Measurements from ENCODE around the gene ADGRV1.

The ADGRV1 gene

DNA sequence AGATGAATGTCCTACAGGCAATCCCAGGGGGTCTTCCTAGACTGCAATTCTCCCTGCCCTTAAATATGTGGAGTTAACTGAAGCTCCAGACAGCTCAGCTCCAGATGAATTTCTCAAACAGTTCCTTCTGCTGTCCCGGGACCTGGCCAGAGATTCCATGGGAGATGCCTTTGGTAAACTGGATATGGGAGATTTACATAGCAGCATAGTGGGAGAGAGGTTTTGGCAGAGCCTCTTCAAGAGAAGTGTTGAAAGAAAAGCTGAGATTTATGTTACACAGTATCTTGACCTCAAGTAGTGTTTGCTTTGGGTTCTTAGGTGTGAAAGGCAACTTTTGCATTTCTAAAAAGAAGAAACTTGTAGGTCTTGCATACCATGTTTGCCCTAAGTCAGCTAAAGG is 459.6 kb downstream of the ADGRV1 start:
- Histone ChIP-seq H3K36me3 (ENCODE audit: insufficient read depth, low read length) (no peaks in the 10 kb centered on the region), H3K27me3 (ENCODE audit: control insufficient read depth in 1 of 2, insufficient read depth in 2 of 2, low read length in 2 of 2) (no peaks in the 10 kb centered on the region), H3K4me3 (ENCODE audit: low read depth in 1 of 2, low read length in 2 of 2) (no peak overlapping the region), H3K9me3 (ENCODE audit: low read length) (no peaks in the 10 kb centered on the region), H3K9ac (ENCODE audit: low read length) (no peak overlapping the region), H3K4me1 (ENCODE audit: insufficient read depth, low read length) (peaks cover 36% of the 10 kb centered on the region), H3K27ac (ENCODE audit: low read depth, low read length) (no peak overlapping the region)

GRCh38 chr5:91018712-91019371 is 460.2 kb downstream of the ADGRV1 start:
- Histone ChIP-seq H3K4me3 (ENCODE audit: low read depth in 1 of 2, low read length in 2 of 2) (no peak overlapping the region), H3K27me3 (ENCODE audit: control insufficient read depth in 1 of 2, insufficient read depth in 2 of 2, low read length in 2 of 2) (no peaks in the 10 kb centered on the region), H3K9ac (ENCODE audit: low read length) (no peak overlapping the region), H3K9me3 (ENCODE audit: low read length) (no peaks in the 10 kb centered on the region), H3K27ac (ENCODE audit: low read depth, low read length) (no peak overlapping the region), H3K36me3 (ENCODE audit: insufficient read depth, low read length) (no peaks in the 10 kb centered on the region), H3K4me1 (ENCODE audit: insufficient read depth, low read length) (peaks cover 43% of the 10 kb centered on the region)

DNA sequence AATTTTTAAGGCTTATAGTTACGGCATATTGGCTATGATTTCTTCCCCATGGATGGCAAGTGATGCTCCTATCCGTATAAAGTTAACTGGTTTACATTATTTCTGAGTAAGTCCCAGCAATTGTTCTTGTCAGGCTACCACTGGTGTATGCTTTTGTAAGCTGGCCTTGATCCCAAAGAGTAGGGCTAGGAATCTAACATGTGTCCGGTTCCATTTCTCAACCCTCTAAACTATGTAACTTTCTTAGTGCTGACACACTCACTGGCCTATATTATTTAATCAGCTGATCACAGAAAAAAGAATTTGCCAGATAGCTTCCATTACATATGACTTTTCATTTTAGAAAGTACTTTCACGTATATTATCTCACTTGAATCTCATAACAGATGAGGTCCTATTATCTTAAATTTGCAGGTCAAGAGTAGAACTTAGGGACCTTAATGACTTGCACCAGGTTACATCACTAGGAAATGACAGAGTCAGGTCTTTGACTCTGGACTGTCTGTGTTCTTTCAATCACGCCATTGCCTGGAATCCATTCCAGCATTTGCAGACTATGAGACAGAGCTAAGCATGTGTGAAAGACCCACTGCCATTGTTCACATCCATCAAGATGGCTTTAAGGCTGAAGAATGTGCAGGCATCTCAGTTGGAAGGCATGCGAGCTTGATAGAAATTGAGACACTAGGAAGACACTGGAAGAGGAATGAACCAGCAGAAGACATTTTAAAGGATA is 461.6 kb downstream of the ADGRV1 start:
- H3K27me3 ChIP-seq (ENCODE audit: control insufficient read depth in 1 of 2, insufficient read depth in 2 of 2, low read length in 2 of 2), result no peaks in the 10 kb centered on the region
- peaks cover 54% of the 10 kb centered on the region for H3K4me1 ChIP-seq (ENCODE audit: insufficient read depth, low read length)
- no peak overlapping the region for H3K9ac ChIP-seq (ENCODE audit: low read length)
- H3K9me3 ChIP-seq (ENCODE audit: low read length), result no peaks in the 10 kb centered on the region
- no peak overlapping the region for H3K27ac ChIP-seq (ENCODE audit: low read depth, low read length)
- no peak overlapping the region for H3K4me3 ChIP-seq (ENCODE audit: low read depth in 1 of 2, low read length in 2 of 2)
- no peaks in the 10 kb centered on the region for H3K36me3 ChIP-seq (ENCODE audit: insufficient read depth, low read length)

- no peak overlapping the region for H3K27ac ChIP-seq (ENCODE audit: low read depth, low read length)
- H3K4me3 ChIP-seq (ENCODE audit: low read depth in 1 of 2, low read length in 2 of 2), result no peak overlapping the region
- peaks cover 72% of the 10 kb centered on the region for H3K4me1 ChIP-seq (ENCODE audit: insufficient read depth, low read length)
- H3K36me3 ChIP-seq (ENCODE audit: insufficient read depth, low read length), result no peaks in the 10 kb centered on the region
- no peak overlapping the region for H3K9ac ChIP-seq (ENCODE audit: low read length)
- H3K9me3 ChIP-seq (ENCODE audit: low read length), result no peaks in the 10 kb centered on the region
- H3K27me3 ChIP-seq (ENCODE audit: control insufficient read depth in 1 of 2, insufficient read depth in 2 of 2, low read length in 2 of 2), result no peaks in the 10 kb centered on the region
These were observed 463.9 kb downstream of the ADGRV1 start for GRCh38 chr5:91022518-91022917.

- H3K4me1 ChIP-seq (ENCODE audit: insufficient read depth, low read length), result peaks cover 68% of the 10 kb centered on the region
- H3K4me3 ChIP-seq (ENCODE audit: low read depth in 1 of 2, low read length in 2 of 2), result no peak overlapping the region
- no peak overlapping the region for H3K27ac ChIP-seq (ENCODE audit: low read depth, low read length)
- no peak overlapping the region for H3K9ac ChIP-seq (ENCODE audit: low read length)
- no peaks in the 10 kb centered on the region for H3K9me3 ChIP-seq (ENCODE audit: low read length)
- no peaks in the 10 kb centered on the region for H3K27me3 ChIP-seq (ENCODE audit: control insufficient read depth in 1 of 2, insufficient read depth in 2 of 2, low read length in 2 of 2)
- H3K36me3 ChIP-seq (ENCODE audit: insufficient read depth, low read length), result no peaks in the 10 kb centered on the region
These were observed 465.6 kb downstream of the ADGRV1 start for GRCh38 chr5:91024206-91024605.

GRCh38 chr5:91024727-91025126 is 466.1 kb downstream of the ADGRV1 start:
- Histone ChIP-seq H3K9ac (ENCODE audit: low read length) (no peak overlapping the region), H3K9me3 (ENCODE audit: low read length) (no peaks in the 10 kb centered on the region), H3K27ac (ENCODE audit: low read depth, low read length) (no peak overlapping the region), H3K27me3 (ENCODE audit: control insufficient read depth in 1 of 2, insufficient read depth in 2 of 2, low read length in 2 of 2) (no peaks in the 10 kb centered on the region), H3K4me1 (ENCODE audit: insufficient read depth, low read length) (peaks cover 68% of the 10 kb centered on the region), H3K36me3 (ENCODE audit: insufficient read depth, low read length) (no peaks in the 10 kb centered on the region), H3K4me3 (ENCODE audit: low read depth in 1 of 2, low read length in 2 of 2) (no peak overlapping the region)

DNA sequence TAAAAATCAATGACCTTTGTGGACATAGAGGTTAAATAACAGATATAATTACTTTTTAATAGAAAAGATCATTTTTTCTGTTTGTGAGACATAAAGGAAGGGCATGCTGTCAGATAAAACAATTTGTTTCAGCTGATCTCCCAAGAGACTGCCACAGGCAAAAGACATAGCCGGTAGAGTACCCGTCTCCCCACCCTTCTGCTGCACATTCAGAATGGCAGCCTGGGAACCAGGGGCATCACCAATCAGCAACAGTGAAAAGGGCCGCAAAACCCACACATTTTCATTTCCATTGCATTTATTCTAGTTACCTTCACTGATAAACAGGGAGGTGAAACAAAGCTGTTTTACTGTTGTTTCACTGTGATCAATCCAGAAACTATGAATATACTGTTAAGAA is 466.9 kb downstream of the ADGRV1 start:
- Histone ChIP-seq H3K27ac (ENCODE audit: low read depth, low read length) (no peak overlapping the region), H3K27me3 (ENCODE audit: control insufficient read depth in 1 of 2, insufficient read depth in 2 of 2, low read length in 2 of 2) (no peaks in the 10 kb centered on the region), H3K36me3 (ENCODE audit: insufficient read depth, low read length) (no peaks in the 10 kb centered on the region), H3K4me3 (ENCODE audit: low read depth in 1 of 2, low read length in 2 of 2) (no peak overlapping the region), H3K4me1 (ENCODE audit: insufficient read depth, low read length) (peaks cover 68% of the 10 kb centered on the region), H3K9ac (ENCODE audit: low read length) (no peak overlapping the region), H3K9me3 (ENCODE audit: low read length) (no peaks in the 10 kb centered on the region)

DNA sequence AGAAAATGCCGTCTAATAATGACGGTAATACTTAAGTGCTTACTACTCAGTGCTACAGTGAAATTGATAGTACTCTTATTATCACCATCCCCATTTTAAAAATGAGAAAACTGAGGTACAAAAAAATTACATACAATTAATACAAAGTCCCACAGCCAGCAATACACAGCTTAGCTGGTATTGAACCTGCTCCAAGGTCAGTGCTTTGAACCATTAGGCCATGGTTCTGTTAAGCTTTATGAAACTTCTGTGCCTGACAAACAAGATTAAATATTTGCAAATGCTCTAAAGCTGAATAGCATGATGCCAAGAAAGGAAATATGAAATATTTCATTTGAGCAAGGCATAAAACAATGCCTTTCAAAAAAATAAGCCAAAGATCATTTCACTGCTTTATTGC is 467.4 kb downstream of the ADGRV1 start:
- Histone ChIP-seq H3K36me3 (ENCODE audit: insufficient read depth, low read length) (no peaks in the 10 kb centered on the region), H3K4me3 (ENCODE audit: low read depth in 1 of 2, low read length in 2 of 2) (no peak overlapping the region), H3K9me3 (ENCODE audit: low read length) (no peaks in the 10 kb centered on the region), H3K4me1 (ENCODE audit: insufficient read depth, low read length) (peaks cover 68% of the 10 kb centered on the region), H3K27me3 (ENCODE audit: control insufficient read depth in 1 of 2, insufficient read depth in 2 of 2, low read length in 2 of 2) (no peaks in the 10 kb centered on the region), H3K9ac (ENCODE audit: low read length) (no peak overlapping the region), H3K27ac (ENCODE audit: low read depth, low read length) (no peak overlapping the region)

GRCh38 chr5:91026466-91026865 is 467.9 kb downstream of the ADGRV1 start:
- no peak overlapping the region for H3K4me3 ChIP-seq (ENCODE audit: low read depth in 1 of 2, low read length in 2 of 2)

DNA sequence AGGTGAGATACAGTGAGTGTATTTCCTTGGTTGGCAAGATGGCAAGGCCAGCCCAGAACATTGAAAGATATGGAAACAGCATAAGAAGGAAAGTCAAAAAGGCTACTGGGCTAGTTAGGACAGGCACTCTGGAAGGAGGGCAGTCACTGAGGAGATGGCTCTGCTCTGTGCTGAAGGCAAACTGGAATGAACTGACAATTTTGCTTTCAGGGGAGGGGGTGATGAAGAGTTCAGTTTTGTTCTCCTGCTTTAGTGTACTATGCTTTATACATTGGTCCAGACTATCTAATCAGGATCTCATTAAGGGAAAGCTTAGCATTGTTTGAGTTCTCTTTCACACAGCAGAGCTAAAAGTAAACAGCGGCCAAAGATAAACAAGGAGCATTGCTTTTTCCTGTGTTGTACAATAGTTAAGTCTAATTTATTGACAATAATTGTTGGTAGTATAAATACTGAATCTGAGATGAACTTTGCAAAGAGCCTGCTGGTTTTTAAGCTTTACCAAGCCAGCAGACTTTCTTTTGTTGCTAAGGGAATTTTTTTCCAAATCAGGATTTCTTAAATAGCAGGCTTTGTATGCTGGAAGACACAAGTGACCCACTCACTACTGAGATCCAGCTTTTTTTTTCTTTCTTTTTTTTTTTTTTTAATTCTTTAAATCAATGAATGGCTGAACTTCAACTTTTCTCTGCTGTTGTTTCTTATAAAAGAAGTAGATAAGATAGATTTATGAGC is 469.0 kb downstream of the ADGRV1 start:
- Histone ChIP-seq H3K27ac (ENCODE audit: low read depth, low read length) (no peak overlapping the region), H3K36me3 (ENCODE audit: insufficient read depth, low read length) (no peaks in the 10 kb centered on the region)

More at GRCh38 chr5:91026466-91026865, 467.9 kb downstream of the ADGRV1 start:
- Histone ChIP-seq H3K4me1 (ENCODE audit: insufficient read depth, low read length) (peaks cover 67% of the 10 kb centered on the region), H3K9ac (ENCODE audit: low read length) (no peak overlapping the region), H3K27me3 (ENCODE audit: control insufficient read depth in 1 of 2, insufficient read depth in 2 of 2, low read length in 2 of 2) (no peaks in the 10 kb centered on the region), H3K27ac (ENCODE audit: low read depth, low read length) (no peak overlapping the region), H3K36me3 (ENCODE audit: insufficient read depth, low read length) (no peaks in the 10 kb centered on the region), H3K9me3 (ENCODE audit: low read length) (no peaks in the 10 kb centered on the region)

GRCh38 chr5:91028499-91028956 is 469.9 kb downstream of the ADGRV1 start:
- no peak overlapping the region for H3K27ac ChIP-seq (ENCODE audit: low read depth, low read length)
- H3K27me3 ChIP-seq (ENCODE audit: control insufficient read depth in 1 of 2, insufficient read depth in 2 of 2, low read length in 2 of 2), result no peaks in the 10 kb centered on the region
- no peak overlapping the region for H3K9ac ChIP-seq (ENCODE audit: low read length)
- no peak overlapping the region for H3K4me3 ChIP-seq (ENCODE audit: low read depth in 1 of 2, low read length in 2 of 2)
- H3K4me1 ChIP-seq (ENCODE audit: insufficient read depth, low read length), result peaks cover 52% of the 10 kb centered on the region
- H3K9me3 ChIP-seq (ENCODE audit: low read length), result no peaks in the 10 kb centered on the region
- H3K36me3 ChIP-seq (ENCODE audit: insufficient read depth, low read length), result no peaks in the 10 kb centered on the region

More for the DNA sequence above, 469.0 kb downstream of the ADGRV1 start:
- Histone ChIP-seq H3K27me3 (ENCODE audit: control insufficient read depth in 1 of 2, insufficient read depth in 2 of 2, low read length in 2 of 2) (no peaks in the 10 kb centered on the region), H3K4me1 (ENCODE audit: insufficient read depth, low read length) (peaks cover 56% of the 10 kb centered on the region), H3K4me3 (ENCODE audit: low read depth in 1 of 2, low read length in 2 of 2) (no peak overlapping the region), H3K9ac (ENCODE audit: low read length) (no peak overlapping the region), H3K9me3 (ENCODE audit: low read length) (no peaks in the 10 kb centered on the region)

Data from muscle layer of colon (tissue), 2 donors.